ENCODE data around the gene AUTS2. TPM values are rescaled to one million over a fixed set of nuclear protein-coding genes. Genes with fewer than 3 reads are reported as not detected.

The AUTS2 gene
- total and polyA plus RNA-seq, 2 of the 8 experiments (the other 6 are each of a cell fraction or from before 2014, with no cell fraction given), result 25.9 to 101 TPM

DNA sequence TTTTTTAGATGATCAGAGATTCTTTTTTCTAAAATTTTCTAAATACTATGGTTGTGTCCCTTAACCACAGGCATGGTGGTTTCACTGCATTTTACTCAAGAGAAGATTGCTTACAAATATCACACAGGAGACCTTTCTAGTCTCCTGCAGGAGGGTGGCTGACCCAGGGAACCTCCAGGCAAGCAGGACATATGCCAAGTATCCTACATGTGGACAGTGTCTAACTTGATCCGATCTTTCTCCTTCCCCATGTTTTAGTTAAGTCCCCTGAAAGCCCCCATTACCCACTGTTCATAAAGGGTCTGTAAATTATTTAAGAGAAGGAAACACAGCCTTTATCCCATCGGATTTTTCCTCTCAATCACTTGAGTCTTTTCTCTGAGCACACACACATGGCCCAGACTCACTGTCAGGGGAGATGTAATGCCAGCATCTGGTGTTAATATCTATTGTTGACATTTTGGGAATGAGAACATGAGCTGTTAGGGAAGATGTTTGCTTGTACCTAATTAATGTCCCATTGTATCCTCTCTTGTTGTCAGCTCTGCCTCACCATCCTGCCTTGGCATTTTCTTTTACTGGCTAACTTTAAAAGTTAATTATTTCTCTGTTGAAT, 755.2 kb downstream of the AUTS2 start (continued):
- TF ChIP-seq KDM5A (IDR thresholded peaks at IDR 0.05; ENCODE audit: low read length) (no peak), SP4 (IDR thresholded peaks at IDR 0.05; ENCODE audit: low read length) (no peak), RAD21 (IDR thresholded peaks at IDR 0.05 in 1 of 2, conservative IDR thresholded peaks at IDR 0.05 in 1 of 2; ENCODE audit: low read depth in 2 of 2, low read length in 2 of 2) (no peak)
- TF ChIP-seq, protein P1, sequence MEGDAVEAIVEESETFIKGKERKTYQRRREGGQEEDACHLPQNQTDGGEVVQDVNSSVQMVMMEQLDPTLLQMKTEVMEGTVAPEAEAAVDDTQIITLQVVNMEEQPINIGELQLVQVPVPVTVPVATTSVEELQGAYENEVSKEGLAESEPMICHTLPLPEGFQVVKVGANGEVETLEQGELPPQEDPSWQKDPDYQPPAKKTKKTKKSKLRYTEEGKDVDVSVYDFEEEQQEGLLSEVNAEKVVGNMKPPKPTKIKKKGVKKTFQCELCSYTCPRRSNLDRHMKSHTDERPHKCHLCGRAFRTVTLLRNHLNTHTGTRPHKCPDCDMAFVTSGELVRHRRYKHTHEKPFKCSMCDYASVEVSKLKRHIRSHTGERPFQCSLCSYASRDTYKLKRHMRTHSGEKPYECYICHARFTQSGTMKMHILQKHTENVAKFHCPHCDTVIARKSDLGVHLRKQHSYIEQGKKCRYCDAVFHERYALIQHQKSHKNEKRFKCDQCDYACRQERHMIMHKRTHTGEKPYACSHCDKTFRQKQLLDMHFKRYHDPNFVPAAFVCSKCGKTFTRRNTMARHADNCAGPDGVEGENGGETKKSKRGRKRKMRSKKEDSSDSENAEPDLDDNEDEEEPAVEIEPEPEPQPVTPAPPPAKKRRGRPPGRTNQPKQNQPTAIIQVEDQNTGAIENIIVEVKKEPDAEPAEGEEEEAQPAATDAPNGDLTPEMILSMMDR (IDR thresholded peaks at IDR 0.05; ENCODE audit: control extremely low read depth in 1 of 3, insufficient read depth in 1 of 3, low read depth in 1 of 3, low read length in 3 of 3), result no peak
- TF ChIP-seq, protein P2, sequence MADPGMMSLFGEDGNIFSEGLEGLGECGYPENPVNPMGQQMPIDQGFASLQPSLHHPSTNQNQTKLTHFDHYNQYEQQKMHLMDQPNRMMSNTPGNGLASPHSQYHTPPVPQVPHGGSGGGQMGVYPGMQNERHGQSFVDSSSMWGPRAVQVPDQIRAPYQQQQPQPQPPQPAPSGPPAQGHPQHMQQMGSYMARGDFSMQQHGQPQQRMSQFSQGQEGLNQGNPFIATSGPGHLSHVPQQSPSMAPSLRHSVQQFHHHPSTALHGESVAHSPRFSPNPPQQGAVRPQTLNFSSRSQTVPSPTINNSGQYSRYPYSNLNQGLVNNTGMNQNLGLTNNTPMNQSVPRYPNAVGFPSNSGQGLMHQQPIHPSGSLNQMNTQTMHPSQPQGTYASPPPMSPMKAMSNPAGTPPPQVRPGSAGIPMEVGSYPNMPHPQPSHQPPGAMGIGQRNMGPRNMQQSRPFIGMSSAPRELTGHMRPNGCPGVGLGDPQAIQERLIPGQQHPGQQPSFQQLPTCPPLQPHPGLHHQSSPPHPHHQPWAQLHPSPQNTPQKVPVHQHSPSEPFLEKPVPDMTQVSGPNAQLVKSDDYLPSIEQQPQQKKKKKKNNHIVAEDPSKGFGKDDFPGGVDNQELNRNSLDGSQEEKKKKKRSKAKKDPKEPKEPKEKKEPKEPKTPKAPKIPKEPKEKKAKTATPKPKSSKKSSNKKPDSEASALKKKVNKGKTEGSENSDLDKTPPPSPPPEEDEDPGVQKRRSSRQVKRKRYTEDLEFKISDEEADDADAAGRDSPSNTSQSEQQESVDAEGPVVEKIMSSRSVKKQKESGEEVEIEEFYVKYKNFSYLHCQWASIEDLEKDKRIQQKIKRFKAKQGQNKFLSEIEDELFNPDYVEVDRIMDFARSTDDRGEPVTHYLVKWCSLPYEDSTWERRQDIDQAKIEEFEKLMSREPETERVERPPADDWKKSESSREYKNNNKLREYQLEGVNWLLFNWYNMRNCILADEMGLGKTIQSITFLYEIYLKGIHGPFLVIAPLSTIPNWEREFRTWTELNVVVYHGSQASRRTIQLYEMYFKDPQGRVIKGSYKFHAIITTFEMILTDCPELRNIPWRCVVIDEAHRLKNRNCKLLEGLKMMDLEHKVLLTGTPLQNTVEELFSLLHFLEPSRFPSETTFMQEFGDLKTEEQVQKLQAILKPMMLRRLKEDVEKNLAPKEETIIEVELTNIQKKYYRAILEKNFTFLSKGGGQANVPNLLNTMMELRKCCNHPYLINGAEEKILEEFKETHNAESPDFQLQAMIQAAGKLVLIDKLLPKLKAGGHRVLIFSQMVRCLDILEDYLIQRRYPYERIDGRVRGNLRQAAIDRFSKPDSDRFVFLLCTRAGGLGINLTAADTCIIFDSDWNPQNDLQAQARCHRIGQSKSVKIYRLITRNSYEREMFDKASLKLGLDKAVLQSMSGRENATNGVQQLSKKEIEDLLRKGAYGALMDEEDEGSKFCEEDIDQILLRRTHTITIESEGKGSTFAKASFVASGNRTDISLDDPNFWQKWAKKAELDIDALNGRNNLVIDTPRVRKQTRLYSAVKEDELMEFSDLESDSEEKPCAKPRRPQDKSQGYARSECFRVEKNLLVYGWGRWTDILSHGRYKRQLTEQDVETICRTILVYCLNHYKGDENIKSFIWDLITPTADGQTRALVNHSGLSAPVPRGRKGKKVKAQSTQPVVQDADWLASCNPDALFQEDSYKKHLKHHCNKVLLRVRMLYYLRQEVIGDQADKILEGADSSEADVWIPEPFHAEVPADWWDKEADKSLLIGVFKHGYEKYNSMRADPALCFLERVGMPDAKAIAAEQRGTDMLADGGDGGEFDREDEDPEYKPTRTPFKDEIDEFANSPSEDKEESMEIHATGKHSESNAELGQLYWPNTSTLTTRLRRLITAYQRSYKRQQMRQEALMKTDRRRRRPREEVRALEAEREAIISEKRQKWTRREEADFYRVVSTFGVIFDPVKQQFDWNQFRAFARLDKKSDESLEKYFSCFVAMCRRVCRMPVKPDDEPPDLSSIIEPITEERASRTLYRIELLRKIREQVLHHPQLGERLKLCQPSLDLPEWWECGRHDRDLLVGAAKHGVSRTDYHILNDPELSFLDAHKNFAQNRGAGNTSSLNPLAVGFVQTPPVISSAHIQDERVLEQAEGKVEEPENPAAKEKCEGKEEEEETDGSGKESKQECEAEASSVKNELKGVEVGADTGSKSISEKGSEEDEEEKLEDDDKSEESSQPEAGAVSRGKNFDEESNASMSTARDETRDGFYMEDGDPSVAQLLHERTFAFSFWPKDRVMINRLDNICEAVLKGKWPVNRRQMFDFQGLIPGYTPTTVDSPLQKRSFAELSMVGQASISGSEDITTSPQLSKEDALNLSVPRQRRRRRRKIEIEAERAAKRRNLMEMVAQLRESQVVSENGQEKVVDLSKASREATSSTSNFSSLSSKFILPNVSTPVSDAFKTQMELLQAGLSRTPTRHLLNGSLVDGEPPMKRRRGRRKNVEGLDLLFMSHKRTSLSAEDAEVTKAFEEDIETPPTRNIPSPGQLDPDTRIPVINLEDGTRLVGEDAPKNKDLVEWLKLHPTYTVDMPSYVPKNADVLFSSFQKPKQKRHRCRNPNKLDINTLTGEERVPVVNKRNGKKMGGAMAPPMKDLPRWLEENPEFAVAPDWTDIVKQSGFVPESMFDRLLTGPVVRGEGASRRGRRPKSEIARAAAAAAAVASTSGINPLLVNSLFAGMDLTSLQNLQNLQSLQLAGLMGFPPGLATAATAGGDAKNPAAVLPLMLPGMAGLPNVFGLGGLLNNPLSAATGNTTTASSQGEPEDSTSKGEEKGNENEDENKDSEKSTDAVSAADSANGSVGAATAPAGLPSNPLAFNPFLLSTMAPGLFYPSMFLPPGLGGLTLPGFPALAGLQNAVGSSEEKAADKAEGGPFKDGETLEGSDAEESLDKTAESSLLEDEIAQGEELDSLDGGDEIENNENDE (IDR thresholded peaks at IDR 0.05; ENCODE audit: insufficient replicate concordance, low read length), result no peak
